Bronchial epithelial cell (primary cell): ENCODE data around the gene UEVLD. TPM values are rescaled to one million over a fixed set of nuclear protein-coding genes. Genes with fewer than 3 reads are reported as not detected.
A peak's percentile ranks its signal among the peaks of the same experiment; 100 is the strongest.

Source experiments
- DNase-seq: peaks from one replicate; pipeline ENCODE4 v3.0.0-alpha.2; 2010; ENCODE audit warnings: low read depth
- FAIRE-seq: peaks from 2 replicates; lab custom pipeline; 2011; peaks lifted over from hg19 to GRCh38; lab: Jason Lieb, UNC
- H3K27me3 ChIP-seq: 2 replicates; pipeline ENCODE4 v1.5.1; 2011; ENCODE audit warnings: low read length; ENCODE audit not compliant: control insufficient read depth, insufficient read depth
- H3K36me3 ChIP-seq: 2 replicates; pipeline ENCODE4 v1.5.1; 2011; ENCODE audit warnings: low read length; ENCODE audit not compliant: control insufficient read depth, insufficient read depth
- H3K4me3 ChIP-seq: 2 replicates; pipeline ENCODE4 v1.5.1; 2011; ENCODE audit warnings: mild to moderate bottlenecking, low read depth, low read length, control low read depth
- CTCF ChIP-seq: IDR thresholded peaks from 2 replicates; pipeline ENCODE4 v1.5.1; 2011; ENCODE audit warnings: mild to moderate bottlenecking, moderate library complexity, low read length, control low read depth, inconsistent platforms; ENCODE audit not compliant: insufficient read depth, severe bottlenecking
- total RNA-seq: library from RNA; depleted of rRNA; stranded (reverse); fragments of >200 nt; gene quantifications from 2 replicates; pipeline ENCODE4 v1.2.1, GENCODE V29; 2014

The UEVLD gene
- total RNA-seq, 1 donor from 2014 or later: 22.9 TPM

GRCh38 chr11:18493310-18493709, 95.2 kb downstream of the UEVLD start:
- Histone ChIP-seq H3K27me3 (no peaks in the 10 kb centered on the region), H3K4me3 (no peak overlapping the region), H3K36me3 (peaks cover 4% of the 10 kb centered on the region)
- FAIRE-seq (no peak), DNase-seq (peak; percentile 74)
- TF ChIP-seq CTCF: no peak

- no peak for FAIRE-seq
- no peak overlapping the region for H3K4me3 ChIP-seq
- TF ChIP-seq CTCF: no peak
- H3K36me3 ChIP-seq: peaks cover 4% of the 10 kb centered on the region
- peak; percentile 36 for DNase-seq
- H3K27me3 ChIP-seq: no peaks in the 10 kb centered on the region
Measured at GRCh38 chr11:18492888-18493287, 95.6 kb downstream of the UEVLD start.

- Histone ChIP-seq H3K27me3 (no peaks in the 10 kb centered on the region), H3K4me3 (no peak overlapping the region), H3K36me3 (peaks cover 4% of the 10 kb centered on the region)
- no peak for TF ChIP-seq CTCF
- DNase-seq (peak; percentile 48), FAIRE-seq (no peak)
Measured at GRCh38 chr11:18491924-18492323, 96.6 kb downstream of the UEVLD start.

GRCh38 chr11:18490736-18491485, 97.6 kb downstream of the UEVLD start:
- Histone ChIP-seq H3K27me3 (no peaks in the 10 kb centered on the region), H3K36me3 (peaks cover 5% of the 10 kb centered on the region), H3K4me3 (no peak overlapping the region)
- no peak for TF ChIP-seq CTCF
- FAIRE-seq (no peak), DNase-seq (peak; percentile 35)

DNA sequence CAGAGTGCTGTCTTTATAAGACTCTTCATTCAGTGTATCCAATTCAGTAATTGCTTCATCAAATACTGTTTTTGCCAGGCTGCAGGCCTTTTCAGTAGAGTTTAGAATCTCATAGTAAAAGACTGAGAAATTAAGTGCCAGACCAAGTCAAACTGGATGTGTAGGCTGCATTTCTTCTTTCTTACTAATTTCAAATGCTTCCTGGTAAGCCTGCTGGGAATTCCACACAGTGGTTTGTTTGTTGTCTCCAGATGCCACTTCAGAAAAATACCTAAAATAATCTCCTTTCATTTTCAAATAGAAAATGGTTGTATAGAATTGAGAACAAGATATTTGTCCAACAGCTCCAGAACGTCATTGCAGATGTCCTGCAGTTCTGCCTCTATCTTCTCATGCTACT, 98.2 kb downstream of the UEVLD start:
- DNase-seq: peak; percentile 26
- Histone ChIP-seq H3K4me3 (no peak overlapping the region), H3K36me3 (peaks cover 5% of the 10 kb centered on the region), H3K27me3 (no peaks in the 10 kb centered on the region)
- no peak for FAIRE-seq
- no peak for TF ChIP-seq CTCF
